ENCODE measurements around the gene KIAA1614. TPM values are rescaled to one million over a fixed set of nuclear protein-coding genes. Genes with fewer than 3 reads are reported as not detected.
"Not testable (repeated sequence)": the region's sequence is repeated elsewhere in the genome, so short reads cannot be mapped to it uniquely, and the experiment has no call there.

KIAA1614 gene
- total RNA-seq, 1 experiment from 2014 or later = not detected

GRCh38 chr1:180941518-180942275 lies 29.0 kb downstream of the KIAA1614 start:
- no peak for DNase-seq (ENCODE audit: low spot score)

- DNase-seq (ENCODE audit: low spot score) = no peak
Observed at GRCh38 chr1:180945151-180945550, 32.5 kb downstream of the KIAA1614 start.

GRCh38 chr1:180945551-180945950 lies 32.9 kb downstream of the KIAA1614 start:
- DNase-seq (ENCODE audit: low spot score) = no peak

- DNase-seq (ENCODE audit: low spot score) = no peak
Observed at GRCh38 chr1:180946056-180946455, 33.4 kb downstream of the KIAA1614 start.

- DNase-seq (ENCODE audit: low spot score) = no peak
Observed at GRCh38 chr1:180946541-180947498, 34.1 kb downstream of the KIAA1614 start.

GRCh38 chr1:180947499-180947885 lies 34.8 kb downstream of the KIAA1614 start:
- no peak for DNase-seq (ENCODE audit: low spot score)

GRCh38 chr1:180947901-180948640 lies 35.4 kb downstream of the KIAA1614 start:
- no peak for DNase-seq (ENCODE audit: low spot score)

GRCh38 chr1:180948641-180949615 lies 36.2 kb downstream of the KIAA1614 start:
- no peak for DNase-seq (ENCODE audit: low spot score)

- no peak for DNase-seq (ENCODE audit: low spot score)
Observed at GRCh38 chr1:180949616-180950000, 36.9 kb downstream of the KIAA1614 start.

- no peak for DNase-seq (ENCODE audit: low spot score)
Observed at GRCh38 chr1:180950321-180950720, 37.6 kb downstream of the KIAA1614 start.

GRCh38 chr1:180951186-180951745 lies 38.6 kb downstream of the KIAA1614 start:
- DNase-seq (ENCODE audit: low spot score) = no peak

GRCh38 chr1:180951836-180952656 lies 39.3 kb downstream of the KIAA1614 start:
- no peak for DNase-seq (ENCODE audit: low spot score)

GRCh38 chr1:180952657-180953013 lies 39.9 kb downstream of the KIAA1614 start:
- DNase-seq (ENCODE audit: low spot score) = no peak

GRCh38 chr1:180953291-180954004 lies 40.8 kb downstream of the KIAA1614 start:
- DNase-seq (ENCODE audit: low spot score) = no peak

GRCh38 chr1:180954005-180954800 lies 41.5 kb downstream of the KIAA1614 start:
- no peak for DNase-seq (ENCODE audit: low spot score)

GRCh38 chr1:180954801-180955165 lies 42.1 kb downstream of the KIAA1614 start:
- DNase-seq (ENCODE audit: low spot score) = no peak

- no peak for DNase-seq (ENCODE audit: low spot score)
Observed at GRCh38 chr1:180956028-180956640, 43.4 kb downstream of the KIAA1614 start.

GRCh38 chr1:180959620-180960019 lies 46.9 kb downstream of the KIAA1614 start:
- DNase-seq (ENCODE audit: low spot score) = not testable (repeated sequence)

Measured in H4 (cell line).